ENCODE measurements around the gene CNKSR3.
A peak's percentile ranks its signal among the peaks of the same experiment; 100 is the strongest.

The CNKSR3 gene

DNA sequence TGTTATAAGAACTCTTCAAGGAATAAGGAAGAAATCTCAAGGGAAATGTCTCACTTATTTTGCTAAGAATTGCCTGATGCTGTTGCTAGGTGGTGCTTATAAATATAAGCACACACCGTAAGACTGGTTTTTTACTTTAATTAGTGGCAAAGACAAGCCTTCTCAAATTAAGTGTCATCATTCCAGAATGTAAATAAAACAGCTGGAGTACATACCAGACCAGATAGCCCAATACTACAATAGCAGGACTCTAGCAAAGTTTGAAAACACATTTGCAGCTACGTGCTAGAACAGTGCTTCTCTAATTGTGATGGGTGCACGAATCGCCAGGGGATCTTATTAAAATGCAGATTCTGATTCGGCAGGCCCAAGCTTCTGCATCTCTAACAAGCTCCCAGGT is 6.8 kb downstream of the CNKSR3 start:
- DNase-seq, result no peak

GRCh38 chr6:154502553-154502952 is 7.9 kb downstream of the CNKSR3 start:
- no peak for DNase-seq

GRCh38 chr6:154501578-154501868 is 9.0 kb downstream of the CNKSR3 start:
- DNase-seq, result no peak

DNA sequence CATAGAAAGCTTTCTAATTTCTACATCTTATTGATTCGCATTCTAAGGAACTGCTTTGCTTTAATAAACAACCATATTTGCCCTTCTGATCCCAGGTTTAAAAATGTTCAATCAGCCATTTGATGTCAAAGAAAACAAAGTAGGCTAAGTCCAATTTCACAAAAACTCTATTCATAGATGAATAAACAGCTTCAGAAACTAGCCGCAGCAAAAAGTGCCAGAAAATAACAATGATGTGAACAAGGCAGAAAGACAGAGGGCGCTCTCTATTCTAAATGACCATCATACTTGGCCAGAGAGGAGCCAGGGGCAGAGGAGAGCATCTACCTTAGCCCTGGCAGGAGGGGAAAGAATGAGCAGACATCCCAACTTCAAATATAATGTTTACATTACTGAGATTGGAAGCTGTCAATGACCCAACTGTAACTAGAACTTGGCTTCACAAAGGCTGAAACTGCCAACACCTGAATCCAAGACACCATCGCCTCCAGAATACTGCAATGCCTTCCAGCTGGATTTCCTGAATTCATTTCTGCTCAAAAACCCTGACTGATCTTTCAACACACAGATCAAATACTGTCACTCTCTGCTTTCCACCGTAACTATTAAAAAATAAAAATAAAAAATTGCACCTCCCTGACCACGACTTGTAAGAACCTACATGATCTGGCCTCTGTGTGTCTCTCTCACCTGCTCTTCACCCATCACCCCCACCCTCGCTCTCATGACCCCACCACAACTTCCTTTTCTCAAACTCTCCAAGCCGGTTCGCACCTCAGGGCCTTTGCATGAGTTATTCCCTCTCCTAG is 9.5 kb downstream of the CNKSR3 start:
- DNase-seq, result peak in 25 of 56 donors; percentile 6 to 87 (median 30)

- no peak for DNase-seq
Observed at GRCh38 chr6:154499855-154500589, 10.5 kb downstream of the CNKSR3 start.

DNA sequence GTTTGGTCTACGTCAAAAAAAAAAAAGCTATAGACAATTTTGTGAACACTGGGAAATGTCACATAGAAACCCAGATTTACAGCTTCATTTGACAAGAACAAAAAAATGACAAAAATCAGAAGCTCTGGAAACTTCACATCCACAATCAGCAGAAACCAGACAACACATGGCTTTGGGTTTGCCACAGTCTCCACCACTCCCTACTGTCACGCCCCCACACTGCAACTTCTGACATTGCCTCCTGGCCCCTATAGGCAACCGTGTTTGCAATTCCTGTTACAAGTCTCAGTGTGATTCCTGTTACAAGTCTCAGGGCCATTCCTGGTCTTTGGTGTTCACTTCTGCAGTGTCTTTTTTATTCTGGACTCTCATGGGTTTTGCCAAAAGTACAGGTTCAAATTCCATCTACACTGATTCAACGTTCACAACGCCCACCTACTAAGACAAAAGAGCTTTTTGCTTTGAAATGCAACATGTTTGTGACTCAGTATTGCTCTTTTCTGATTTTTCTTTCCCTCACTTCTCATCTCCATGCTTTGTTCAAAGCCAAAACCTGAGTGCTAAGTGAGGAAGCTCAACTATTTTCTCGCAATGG is 12.0 kb downstream of the CNKSR3 start:
- no peak for DNase-seq

DNA sequence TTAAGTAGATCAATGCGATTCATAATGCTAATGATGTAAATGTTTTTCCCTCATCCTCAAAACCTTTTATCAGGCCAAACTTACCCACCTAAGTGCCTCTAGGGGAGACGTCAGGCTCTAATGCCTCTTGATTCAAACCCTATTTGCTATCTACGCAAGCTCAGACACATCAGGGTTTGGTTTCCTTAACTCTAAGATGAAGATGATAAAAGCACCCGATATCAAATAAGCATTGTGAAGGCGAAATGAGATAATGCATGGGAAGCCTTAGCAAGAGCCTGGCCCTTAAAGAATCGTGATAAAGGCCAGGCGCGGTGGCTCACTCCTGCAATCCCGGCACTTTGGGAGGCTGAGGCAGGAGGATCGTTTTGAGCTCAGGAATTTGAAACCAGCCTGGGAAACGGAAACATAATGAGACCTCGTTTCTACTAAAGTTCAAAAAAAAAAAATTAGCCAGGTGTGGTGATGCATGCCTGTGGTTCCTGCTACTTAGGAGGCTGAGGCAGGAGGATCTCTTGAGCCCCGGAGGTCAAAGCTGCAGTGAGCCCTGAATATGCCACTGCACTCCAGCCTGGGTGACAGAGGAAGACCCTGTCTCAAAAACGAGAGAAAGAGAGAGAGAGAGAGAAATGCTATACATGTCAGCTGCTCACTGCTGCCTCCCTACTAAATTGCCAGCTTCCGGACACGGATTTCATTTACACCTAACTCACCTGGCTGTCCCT is 13.5 kb downstream of the CNKSR3 start:
- no peak for DNase-seq

DNA sequence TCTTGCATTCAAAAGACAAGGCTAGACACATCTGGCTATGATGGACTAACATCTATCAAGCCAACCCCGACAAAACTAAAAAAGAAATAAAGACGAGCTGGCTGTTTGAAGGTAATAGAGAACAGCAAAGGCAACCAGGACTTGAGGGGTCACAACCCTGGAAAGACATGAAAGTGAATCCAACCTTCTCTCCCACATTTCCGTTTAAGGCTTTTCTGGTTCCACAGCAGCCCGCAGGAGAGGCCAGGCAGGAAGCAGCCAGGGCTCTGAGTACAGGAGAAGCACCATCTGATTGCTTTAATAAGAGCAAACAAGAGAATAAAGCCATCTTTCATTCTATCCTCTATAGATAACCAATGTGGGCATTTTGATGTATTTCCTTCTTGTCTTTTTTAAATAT is 14.3 kb downstream of the CNKSR3 start:
- no peak for DNase-seq

DNA sequence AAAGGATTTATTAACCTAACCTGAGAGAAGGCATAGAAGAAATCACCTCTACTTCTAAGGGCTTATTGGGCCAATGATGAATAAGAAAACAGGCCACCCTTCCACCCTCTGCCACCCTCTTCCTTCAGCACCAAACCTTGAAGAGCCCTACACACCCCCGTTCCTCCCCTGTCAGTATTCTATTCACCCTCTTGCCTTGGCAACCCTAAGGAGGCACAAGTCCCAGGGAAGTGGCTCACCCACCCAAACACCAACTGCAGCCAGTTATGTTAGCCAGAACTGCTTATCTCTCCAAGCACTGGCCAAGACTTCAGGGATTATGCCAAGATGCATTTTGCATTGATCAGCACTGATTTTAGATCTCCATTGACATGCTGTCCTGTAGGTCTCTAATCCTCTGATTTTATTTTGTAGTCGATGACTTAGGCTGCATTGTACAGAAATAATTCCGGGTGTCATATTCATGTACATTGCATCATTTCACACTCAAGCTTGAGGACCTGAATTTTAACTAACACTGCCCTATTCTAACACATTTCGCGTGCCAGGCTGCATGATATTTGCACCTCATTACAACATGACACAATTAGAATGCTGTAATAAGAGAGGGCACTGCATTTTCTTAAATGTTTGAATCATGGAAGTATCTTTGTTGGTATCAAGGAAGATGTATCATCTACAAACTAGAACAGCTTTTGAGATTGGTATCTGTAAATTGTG is 15.7 kb downstream of the CNKSR3 start:
- peak in 1 of 56 donors; percentile 7 for DNase-seq

- DNase-seq, result no peak
Observed at GRCh38 chr6:154491567-154492470, 18.7 kb downstream of the CNKSR3 start.

GRCh38 chr6:154489822-154490221 is 20.7 kb downstream of the CNKSR3 start:
- no peak for DNase-seq

DNA sequence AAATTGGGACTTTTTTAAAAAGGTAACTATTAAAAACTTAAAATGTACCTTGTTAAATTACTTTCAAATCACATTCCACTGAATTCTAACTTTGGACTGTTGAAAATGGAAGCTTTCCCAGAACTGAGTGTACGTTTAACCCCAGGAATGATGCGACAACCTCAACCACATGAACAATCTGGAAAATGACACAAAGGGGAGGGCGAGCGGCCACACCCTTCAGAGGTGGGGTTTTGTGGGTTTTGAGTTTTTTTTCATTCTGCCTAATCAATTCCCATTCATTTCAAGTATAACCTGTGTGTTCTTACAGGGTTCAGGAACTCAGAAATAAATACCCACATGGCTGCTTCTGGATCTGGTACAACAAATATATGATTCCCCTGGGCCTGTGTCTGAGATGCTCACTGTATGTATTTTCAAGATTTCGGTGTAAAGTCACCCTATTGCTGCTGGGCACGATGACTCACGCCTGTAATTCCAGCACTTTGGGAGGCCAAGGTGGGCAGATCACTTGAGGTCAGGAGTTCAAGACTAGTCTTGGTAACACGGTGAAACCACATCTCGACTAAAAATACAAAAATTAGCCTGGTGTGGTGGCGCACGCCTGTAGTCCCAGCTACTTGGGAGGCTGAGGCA is 21.6 kb downstream of the CNKSR3 start:
- DNase-seq, result no peak

- no peak for DNase-seq
Observed at GRCh38 chr6:154488248-154488593, 22.3 kb downstream of the CNKSR3 start.

- DNase-seq, result no peak
Observed at GRCh38 chr6:154487367-154488247, 22.9 kb downstream of the CNKSR3 start.

DNA sequence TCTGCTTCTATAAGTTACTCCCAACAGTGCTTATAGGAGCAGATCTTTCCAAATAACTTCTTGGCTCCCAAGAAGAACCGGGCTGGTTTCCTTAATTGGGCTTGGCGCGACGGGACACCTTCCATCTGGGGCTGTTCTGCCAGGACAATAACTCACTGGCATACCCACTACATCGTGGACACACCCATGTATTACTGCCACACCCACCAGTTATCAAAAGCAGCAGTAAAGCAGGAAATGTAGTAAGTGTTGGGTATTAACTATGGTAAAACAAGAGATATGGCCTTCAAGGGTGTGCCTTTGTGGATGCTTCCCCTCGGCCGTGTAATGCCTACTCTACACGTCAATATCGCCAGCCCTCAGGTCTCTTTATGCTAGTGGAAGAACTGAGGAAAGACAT is 24.7 kb downstream of the CNKSR3 start:
- no peak for DNase-seq

GRCh38 chr6:154484942-154485341 is 25.5 kb downstream of the CNKSR3 start:
- DNase-seq, result no peak

- DNase-seq, result no peak
Observed at GRCh38 chr6:154482858-154483257, 27.6 kb downstream of the CNKSR3 start.

- DNase-seq, result no peak
Observed at GRCh38 chr6:154481521-154482013, 28.9 kb downstream of the CNKSR3 start.

Measured in amygdala (tissue), 56 donors.